GM18508 (cell line): ENCODE results near the gene ZGLP1.
"Not testable (repeated sequence)": the region's sequence is repeated elsewhere in the genome, so short reads cannot be mapped to it uniquely, and the experiment has no call there.

Experiments used
- ATAC-seq: cut with Tn5 transposase; IDR thresholded peaks from one replicate; pipeline ENCODE4 v1.9.1; 2021; ENCODE audit warnings: moderate number of reproducible peaks; ENCODE audit not compliant: insufficient read depth, unreplicated experiment

Gene ZGLP1

GRCh38 chr19:10309423-10309822 lies at the start of gene ZGLP1:
ZGLP1 (minus strand) TSS chr19:10309815.
- ATAC-seq: no peak

- no peak for ATAC-seq
Measured at GRCh38 chr19:10356431-10356830, 46.8 kb upstream of the ZGLP1 start.

GRCh38 chr19:10353793-10354391 lies 44.3 kb upstream of the ZGLP1 start:
- no peak for ATAC-seq

- no peak for ATAC-seq
Measured at GRCh38 chr19:10352764-10353671, 43.4 kb upstream of the ZGLP1 start.

DNA sequence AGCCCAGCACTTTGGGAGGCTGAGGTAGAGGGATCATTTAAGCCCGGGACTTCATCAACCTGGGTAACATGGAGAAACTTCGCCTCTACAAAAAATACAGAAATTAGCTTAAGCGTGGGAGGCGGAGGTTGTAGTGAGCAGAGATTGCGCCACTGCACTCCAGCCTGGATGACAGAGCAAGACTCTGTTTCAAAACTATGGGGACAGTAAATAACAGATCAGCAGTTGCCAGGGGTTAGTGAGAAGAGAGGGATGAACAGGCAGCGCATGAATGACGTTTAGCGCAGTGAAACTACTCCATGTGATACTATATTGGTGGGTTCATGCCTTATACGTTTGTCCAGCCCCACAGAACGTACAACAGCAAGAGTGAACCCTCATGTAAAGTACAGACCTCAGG lies 36.9 kb upstream of the ZGLP1 start:
- no peak for ATAC-seq

- ATAC-seq: no peak
Measured at GRCh38 chr19:10344780-10345179, 35.2 kb upstream of the ZGLP1 start.

GRCh38 chr19:10343495-10343894 lies 33.9 kb upstream of the ZGLP1 start:
- ATAC-seq: no peak

DNA sequence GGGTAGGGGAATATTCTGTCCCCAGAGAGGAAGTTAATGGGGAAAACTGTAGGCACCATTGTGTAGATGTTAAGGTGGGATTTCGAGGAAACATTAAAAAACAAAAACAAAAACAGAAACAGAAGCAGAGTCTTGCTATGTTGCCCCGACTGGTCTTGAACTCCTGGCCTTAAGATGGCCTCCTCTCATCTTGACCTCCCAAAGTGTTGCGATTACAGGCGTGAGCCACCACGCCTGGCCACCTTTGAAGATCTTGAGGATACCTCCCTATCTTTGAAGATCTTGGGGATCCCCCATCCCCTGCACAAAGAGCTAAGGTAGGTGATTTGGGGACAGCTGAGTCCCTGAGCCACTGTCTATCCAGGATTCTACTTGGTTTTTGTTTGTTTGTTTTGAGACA lies 30.4 kb upstream of the ZGLP1 start:
- ATAC-seq: no peak

DNA sequence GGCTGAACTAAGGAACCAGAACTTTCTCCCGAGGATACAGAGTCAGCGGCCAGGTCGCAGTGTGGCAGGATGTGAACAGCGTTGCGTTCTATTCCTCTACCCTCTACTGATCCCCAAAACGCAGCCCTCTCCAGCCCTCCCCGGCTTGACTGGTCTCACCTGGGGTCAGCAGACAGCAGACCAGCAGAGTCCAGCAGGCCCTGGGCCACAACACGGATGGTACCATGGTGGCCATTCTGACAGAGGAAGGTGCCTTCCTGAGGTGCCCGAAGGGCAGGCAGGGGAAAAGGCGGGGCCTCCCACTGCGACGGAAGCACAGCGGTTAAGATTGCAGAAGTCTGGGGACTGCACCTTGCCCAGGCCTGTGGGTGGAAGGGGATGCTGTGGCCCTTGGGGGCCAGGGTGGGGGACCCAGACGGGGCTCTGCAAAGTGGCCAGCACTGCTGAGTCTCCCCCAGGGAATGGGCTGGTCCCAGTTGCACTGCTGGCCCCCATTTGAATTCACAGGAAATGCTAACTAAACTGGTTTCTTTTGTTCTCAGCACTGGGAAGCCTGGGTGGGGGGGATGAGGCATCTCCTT lies 29.9 kb upstream of the ZGLP1 start, which contains the start of gene ICAM3:
ICAM3 (minus strand) TSS at position 245 of the 581 bp plus-strand sequence; CDS start at position 235, 10 bp downstream.
- ATAC-seq: no peak

- no peak for ATAC-seq
Measured at GRCh38 chr19:10338940-10339339, 29.3 kb upstream of the ZGLP1 start.

GRCh38 chr19:10336725-10337124 lies 27.1 kb upstream of the ZGLP1 start:
- not testable (repeated sequence) for ATAC-seq

DNA sequence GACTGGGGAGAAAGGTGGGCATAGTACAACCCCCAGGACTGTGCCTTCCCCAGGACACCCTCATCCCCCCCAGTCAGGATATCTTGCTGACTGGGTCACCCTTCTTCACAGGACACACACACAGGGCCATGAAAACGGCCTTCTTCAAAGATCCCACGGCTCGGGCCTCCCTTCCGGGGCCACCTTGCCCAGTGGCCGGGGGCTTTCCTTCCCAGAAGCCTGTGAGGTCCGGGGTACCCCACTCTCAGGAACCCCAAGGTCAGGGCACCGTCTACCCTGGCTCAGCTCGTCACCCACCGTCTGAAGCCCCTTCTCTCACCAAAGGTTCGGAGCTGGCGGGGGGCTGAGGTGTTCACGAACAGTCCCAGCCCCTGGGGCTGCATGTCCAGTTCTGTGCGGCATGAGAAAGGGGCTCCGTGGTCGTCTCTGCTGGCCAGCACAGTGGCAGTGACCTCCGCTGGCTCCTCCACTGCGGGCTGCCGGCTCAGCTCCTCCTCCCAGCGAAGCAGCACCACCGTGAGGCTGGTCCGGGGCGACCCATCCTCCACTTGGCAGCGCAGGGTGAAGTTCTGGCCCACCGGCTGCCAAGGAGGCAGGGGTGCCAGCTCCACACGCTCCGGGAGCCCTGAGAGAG lies 25.9 kb upstream of the ZGLP1 start:
- ATAC-seq: no peak

DNA sequence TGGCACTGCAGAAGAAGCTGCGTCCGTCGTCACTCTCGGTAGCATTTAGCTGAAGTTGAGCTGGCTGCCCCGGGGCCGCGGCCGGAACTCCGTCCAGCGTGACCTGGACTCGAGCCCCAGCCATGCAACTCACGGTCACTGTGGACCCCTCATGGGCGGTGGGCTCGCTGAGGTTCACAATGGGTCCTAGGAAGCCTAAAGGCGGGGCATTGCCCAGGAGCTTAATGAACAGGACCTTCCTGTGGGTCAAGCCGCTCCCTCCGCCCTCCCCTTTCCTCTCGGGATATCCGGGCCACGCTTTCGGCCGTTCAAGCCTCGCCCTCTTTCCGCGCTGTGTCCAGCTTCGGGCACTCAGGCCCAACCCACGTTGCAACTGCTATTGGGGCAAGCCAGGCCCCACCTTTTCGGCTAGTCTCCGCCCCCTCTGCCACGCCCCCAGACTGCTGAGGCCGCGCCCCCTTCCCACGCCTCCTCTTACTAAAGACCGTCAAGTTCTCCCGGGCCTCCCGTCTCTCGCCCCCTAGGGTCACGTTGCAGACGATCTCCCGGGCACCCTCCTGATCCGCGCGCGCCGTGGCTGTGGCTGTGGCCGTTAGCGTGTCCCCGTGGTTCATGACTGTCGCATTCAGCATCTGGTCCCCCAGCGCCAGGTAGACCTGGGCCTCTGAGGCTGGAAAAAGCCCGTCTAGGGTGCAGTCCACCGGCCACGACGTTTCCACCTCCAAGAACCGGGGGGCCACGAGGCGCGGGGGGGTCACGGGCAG lies 25.2 kb upstream of the ZGLP1 start:
- ATAC-seq: no peak

DNA sequence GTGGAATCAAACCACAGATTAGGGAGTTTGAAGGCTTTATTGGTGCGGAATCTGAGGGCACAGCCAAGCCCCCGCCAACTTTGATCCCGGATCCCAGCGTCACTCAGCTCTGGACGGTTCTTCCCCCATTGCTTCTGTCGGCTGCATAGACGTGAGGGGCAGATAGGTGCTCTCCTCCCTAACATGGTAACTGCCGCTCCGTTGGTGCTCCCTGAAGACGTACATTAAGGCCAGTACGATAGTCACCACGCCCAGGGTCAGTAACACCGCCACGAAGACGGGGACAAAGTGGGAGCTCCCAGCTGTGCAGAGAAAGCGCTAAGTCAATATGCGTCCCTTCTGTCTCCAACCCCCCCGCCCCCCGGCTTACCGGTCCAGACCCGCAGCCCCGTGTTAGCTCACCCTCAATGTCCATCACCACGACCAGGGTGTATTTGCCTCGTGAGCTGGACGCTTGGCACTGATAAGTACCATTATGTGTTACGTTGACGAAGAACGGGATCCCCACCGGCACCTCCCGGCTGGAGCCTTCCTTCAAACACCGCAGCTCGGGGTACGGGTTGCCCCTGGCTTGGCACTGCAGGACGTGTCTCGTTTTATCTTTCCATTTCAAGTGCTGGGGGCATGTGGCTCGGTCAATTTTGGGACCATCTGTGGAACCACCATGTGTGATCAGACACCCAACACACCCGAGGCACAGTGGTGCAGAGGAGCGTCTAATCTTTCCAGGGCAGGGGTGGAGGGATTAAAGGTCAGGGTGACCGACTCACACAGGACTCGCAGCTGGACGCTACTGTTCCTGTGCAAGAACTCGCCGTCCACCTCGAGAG lies 24.4 kb upstream of the ZGLP1 start:
- ATAC-seq: no peak

DNA sequence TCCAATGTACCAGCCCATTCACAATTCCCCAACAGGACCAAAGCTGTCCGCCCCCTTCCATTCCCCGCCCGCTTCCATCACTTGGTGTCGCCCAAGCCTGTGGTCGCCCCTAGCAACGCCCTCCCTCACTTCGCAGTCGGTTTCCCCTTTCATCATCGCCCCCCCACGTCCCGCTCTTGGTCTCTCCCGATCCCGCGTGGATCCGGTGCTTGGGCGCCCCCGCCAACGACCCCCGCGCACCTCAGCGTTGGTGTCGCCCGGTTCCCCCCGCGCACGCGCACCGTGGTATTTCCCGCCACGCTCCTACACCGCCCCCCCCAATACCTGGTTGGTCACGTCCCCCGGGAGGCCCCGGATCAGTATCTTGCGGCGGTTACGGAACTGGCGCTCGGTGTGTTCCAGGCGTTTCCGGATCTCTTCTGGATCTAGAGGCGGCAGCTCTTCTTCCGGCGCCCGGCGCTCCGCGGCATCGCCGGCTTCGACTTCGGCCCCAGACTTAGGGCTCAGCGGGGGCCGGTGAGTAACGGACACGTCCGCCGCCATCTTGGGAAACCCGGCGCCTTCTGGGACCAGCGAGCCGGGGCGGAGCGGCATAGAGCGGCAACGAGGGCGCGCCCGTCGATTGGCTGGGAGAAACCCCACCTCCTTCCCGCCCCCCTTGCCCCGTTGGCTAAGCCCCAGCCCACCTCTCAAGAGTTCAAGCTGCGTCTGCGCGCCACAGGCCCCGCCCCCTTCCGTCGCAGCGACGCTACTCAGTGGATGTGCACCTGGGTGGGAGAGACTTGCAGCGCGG lies 23.5 kb upstream of the ZGLP1 start, which contains the start of gene RAVER1:
RAVER1 (minus strand) TSS at position 565 of the 793 bp plus-strand sequence; CDS start at position 543, 22 bp downstream.
- peak; percentile 55 for ATAC-seq

DNA sequence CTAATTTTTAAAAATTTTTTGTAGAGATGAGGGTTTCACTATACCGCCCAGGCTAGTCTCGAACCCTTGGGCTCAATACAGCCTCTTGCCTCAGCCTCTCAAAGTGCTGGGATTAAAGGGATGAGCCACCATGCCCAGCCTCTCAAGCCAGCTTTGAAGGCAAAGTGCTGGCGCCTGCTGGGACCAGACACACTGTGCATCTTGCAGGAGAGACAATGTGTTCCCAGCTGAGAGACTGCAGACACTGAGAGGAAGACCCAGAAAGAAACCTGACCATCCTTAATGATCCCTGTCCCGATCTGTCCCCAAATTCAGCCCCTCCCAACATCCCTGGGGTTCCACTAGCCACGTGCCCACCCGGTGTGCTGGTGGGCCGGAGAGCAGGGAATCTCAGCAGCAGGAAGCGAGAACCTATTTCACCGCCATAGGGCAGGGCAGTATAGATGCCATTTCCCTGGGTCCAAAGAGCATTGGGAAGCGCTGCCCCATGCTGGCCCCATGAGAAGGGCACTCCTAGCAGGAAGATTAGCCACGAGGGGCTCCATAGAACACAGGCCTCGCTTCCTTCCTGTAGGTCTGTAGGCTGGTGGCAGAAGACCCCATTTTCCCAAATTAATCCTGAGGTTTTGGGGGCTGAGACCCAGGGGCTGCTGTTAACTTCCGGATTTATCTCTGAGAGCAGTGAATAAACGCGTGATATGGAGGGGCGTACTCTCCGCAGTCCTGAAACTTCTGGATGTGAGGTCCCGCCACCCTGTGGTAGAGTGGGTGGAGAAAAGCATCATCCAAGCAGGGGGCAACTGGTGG lies 22.7 kb upstream of the ZGLP1 start:
- ATAC-seq: no peak

DNA sequence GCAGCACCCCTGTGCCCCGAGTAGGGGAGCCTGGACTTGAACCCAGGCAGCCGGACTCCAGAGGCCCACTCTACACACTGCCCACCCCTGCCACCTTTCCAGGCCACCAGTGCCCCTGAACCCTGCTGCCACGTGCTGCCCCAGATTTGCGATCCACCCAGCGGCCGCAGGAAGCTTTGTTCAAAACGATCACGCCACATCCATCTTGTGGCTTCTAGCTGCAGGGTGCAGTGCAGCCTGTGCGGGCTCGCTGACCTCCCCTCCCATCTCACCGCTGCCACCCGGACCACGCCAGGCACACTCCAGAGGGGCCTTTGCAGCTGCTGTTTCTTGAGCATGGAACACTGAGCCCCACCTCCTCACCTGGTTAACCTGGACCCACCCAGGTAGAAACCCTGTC lies 19.9 kb upstream of the ZGLP1 start:
- ATAC-seq: no peak
